MM.1S (cell line): ENCODE data around the gene MBOAT1.

ENCODE experiments used
- DNase-seq: peaks from one replicate; pipeline ENCODE4 v3.0.0-alpha.2; 2015
- H2AFZ ChIP-seq: fragments of 300-600 bp; sonication (generic); 2 replicates; pipeline ENCODE4 v1.6.0; 2016; ENCODE audit warnings: antibody characterized with exemption, low read length
- H3F3A ChIP-seq: fragments of 300-600 bp; sonication (generic); 2 replicates; pipeline ENCODE4 v1.6.1; 2016; ENCODE audit warnings: mild to moderate bottlenecking, antibody characterized with exemption, low read length, moderate library complexity, mixed read lengths; ENCODE audit not compliant: insufficient read depth
- H3K27ac ChIP-seq: fragments of 300-600 bp; sonication (generic); 2 replicates; pipeline ENCODE4 v1.5.1; 2016; ENCODE audit warnings: mild to moderate bottlenecking, low read length
- H3K27me3 ChIP-seq: fragments of 300-600 bp; sonication (generic); replicated peaks from 2 replicates; pipeline ENCODE4 v1.6.0; 2016; ENCODE audit warnings: low read length; ENCODE audit not compliant: insufficient read depth
- H3K36me3 ChIP-seq: fragments of 300-600 bp; sonication (generic); replicated peaks from 2 replicates; pipeline ENCODE4 v1.6.1; 2016; ENCODE audit warnings: mild to moderate bottlenecking, low read length, mixed read lengths; ENCODE audit not compliant: insufficient read depth
- H3K4me1 ChIP-seq: fragments of 300-600 bp; sonication (generic); 2 replicates; pipeline ENCODE4 v1.6.1; 2016; ENCODE audit warnings: low read length, mixed read lengths
- H3K4me2 ChIP-seq: fragments of 300-600 bp; sonication (generic); 2 replicates; pipeline ENCODE4 v1.6.0; 2016; ENCODE audit warnings: low read depth, low read length
- H3K4me3 ChIP-seq: fragments of 300-600 bp; sonication (generic); 2 replicates; pipeline ENCODE4 v1.5.1; 2016; ENCODE audit warnings: low read length, mixed read lengths
- H3K79me2 ChIP-seq: fragments of 300-600 bp; sonication (generic); 2 replicates; pipeline ENCODE4 v1.6.1; 2016; ENCODE audit warnings: mixed run types, low read length, mixed read lengths
- H3K9ac ChIP-seq: fragments of 300-600 bp; sonication (generic); 2 replicates; pipeline ENCODE4 v1.6.1; 2016; ENCODE audit warnings: low read length, mixed read lengths
- H3K9me2 ChIP-seq: fragments of 300-600 bp; sonication (generic); replicated peaks from 2 replicates; pipeline ENCODE4 v1.6.1; 2016; ENCODE audit warnings: mild to moderate bottlenecking, low read length, mixed read lengths; ENCODE audit not compliant: insufficient read depth
- H3K9me3 ChIP-seq: fragments of 300-600 bp; sonication (generic); replicated peaks from 2 replicates; pipeline ENCODE4 v1.6.1; 2016; ENCODE audit warnings: mild to moderate bottlenecking, low read length, mixed read lengths; ENCODE audit not compliant: insufficient read depth
- H4K20me1 ChIP-seq: fragments of 300-600 bp; sonication (generic); 2 replicates; pipeline ENCODE4 v1.6.1; 2016; ENCODE audit warnings: mild to moderate bottlenecking, low read length, moderate library complexity, mixed read lengths; ENCODE audit not compliant: insufficient read depth
- CTCF ChIP-seq: fragments of 300-600 bp; sonication (generic); IDR thresholded peaks from 2 replicates; pipeline ENCODE4 v1.5.1; 2016; ENCODE audit warnings: antibody characterized with exemption, low read length, mixed read lengths
- EZH2 ChIP-seq: fragments of 300-600 bp; sonication (generic); optimal IDR thresholded peaks from 2 replicates; pipeline ENCODE3; 2017; ENCODE audit warnings: low read depth, mild to moderate bottlenecking, antibody characterized with exemption, low read length, mixed read lengths
- EZH2phosphoT487 ChIP-seq: fragments of 300-600 bp; sonication (generic); IDR thresholded peaks from 2 replicates; pipeline ENCODE4 v1.6.1; 2018; ENCODE audit warnings: antibody characterized with exemption, low read length

Gene MBOAT1

GRCh38 chr6:20236344-20236743, 24.1 kb upstream of the MBOAT1 start:
- Histone ChIP-seq H2AFZ (no peak overlapping the region), H3K79me2 (no peaks in the 10 kb centered on the region)
- TF ChIP-seq EZH2phosphoT487 (no peak), CTCF (no peak), EZH2 (no peak)

GRCh38 chr6:20235041-20235440, 22.8 kb upstream of the MBOAT1 start:
- H3K36me3 ChIP-seq: no peaks in the 10 kb centered on the region
- no peak overlapping the region for H3K27ac ChIP-seq
- H3K4me2 ChIP-seq: no peak overlapping the region
- H3K9me3 ChIP-seq: no peaks in the 10 kb centered on the region
- no peaks in the 10 kb centered on the region for H3K4me1 ChIP-seq
- H3K4me3 ChIP-seq: no peak overlapping the region
- H3K27me3 ChIP-seq: no peaks in the 10 kb centered on the region
- H3K9ac ChIP-seq: no peak overlapping the region
- TF ChIP-seq CTCF (no peak), EZH2phosphoT487 (no peak), EZH2 (no peak)
- H3F3A ChIP-seq: no peaks in the 10 kb centered on the region
- no peaks in the 10 kb centered on the region for H3K9me2 ChIP-seq
- DNase-seq: no peak
- H4K20me1 ChIP-seq: no peaks in the 10 kb centered on the region
- H2AFZ ChIP-seq: no peak overlapping the region
- no peaks in the 10 kb centered on the region for H3K79me2 ChIP-seq

More at GRCh38 chr6:20236344-20236743, 24.1 kb upstream of the MBOAT1 start:
- no peak overlapping the region for H3K9ac ChIP-seq
- H3K36me3 ChIP-seq: no peaks in the 10 kb centered on the region
- no peaks in the 10 kb centered on the region for H3K9me2 ChIP-seq
- H3K27ac ChIP-seq: no peak overlapping the region
- H4K20me1 ChIP-seq: no peaks in the 10 kb centered on the region
- no peak overlapping the region for H3K4me2 ChIP-seq
- no peak overlapping the region for H3K4me3 ChIP-seq
- H3K27me3 ChIP-seq: no peaks in the 10 kb centered on the region
- H3F3A ChIP-seq: no peaks in the 10 kb centered on the region
- no peaks in the 10 kb centered on the region for H3K9me3 ChIP-seq
- no peaks in the 10 kb centered on the region for H3K4me1 ChIP-seq
- no peak for DNase-seq

- no peaks in the 10 kb centered on the region for H3K9me3 ChIP-seq
- no peak overlapping the region for H3K27ac ChIP-seq
- H3K79me2 ChIP-seq: no peaks in the 10 kb centered on the region
- no peaks in the 10 kb centered on the region for H3K36me3 ChIP-seq
- H3K27me3 ChIP-seq: no peaks in the 10 kb centered on the region
- H3K4me1 ChIP-seq: no peaks in the 10 kb centered on the region
- no peak overlapping the region for H3K9ac ChIP-seq
- no peaks in the 10 kb centered on the region for H4K20me1 ChIP-seq
- H3F3A ChIP-seq: no peaks in the 10 kb centered on the region
- no peak overlapping the region for H3K4me3 ChIP-seq
- no peaks in the 10 kb centered on the region for H3K9me2 ChIP-seq
- TF ChIP-seq EZH2 (no peak), EZH2phosphoT487 (no peak), CTCF (no peak)
- no peak overlapping the region for H3K4me2 ChIP-seq
- DNase-seq: no peak
- H2AFZ ChIP-seq: no peak overlapping the region
Measured at GRCh38 chr6:20234136-20234535, 21.9 kb upstream of the MBOAT1 start.
